Stimulated activated CD4-positive, alpha-beta T cell treated with anti-CD3 and anti-CD28 coated beads, Interleukin-4, amount 100 ng/mL, for 48 hours (primary cell): Measurements from ENCODE around the gene GADD45A.
"Not testable (repeated sequence)": the region's sequence is repeated elsewhere in the genome, so short reads cannot be mapped to it uniquely, and the experiment has no call there.

ENCODE experiments used
- DNase-seq, 2 donors: peaks; one replicate each; pipeline ENCODE4 v3.0.0-alpha.2; 2020; ENCODE audit warnings: low read depth in 2 of 2

GADD45A gene

GRCh38 chr1:67685067-67685557 is at the start of gene GADD45A:
Gene GADD45A, plus strand, starts transcription at chr1:67685201. Its CDS starts 294 bp downstream, at chr1:67685495.
- DNase-seq = peak in 1 of 2 donors; percentile 92

- DNase-seq = no peak
Measured at GRCh38 chr1:67636146-67636545, 48.9 kb upstream of the GADD45A start.

GRCh38 chr1:67639361-67639760 is 45.6 kb upstream of the GADD45A start:
- no peak for DNase-seq

- DNase-seq = no peak
Measured at GRCh38 chr1:67642629-67643028, 42.4 kb upstream of the GADD45A start.

- DNase-seq = no peak
Measured at GRCh38 chr1:67644566-67644965, 40.4 kb upstream of the GADD45A start.

- DNase-seq = no peak
Measured at GRCh38 chr1:67645495-67646144, 39.4 kb upstream of the GADD45A start.

- no peak for DNase-seq
Measured at GRCh38 chr1:67646145-67647035, 38.6 kb upstream of the GADD45A start.

GRCh38 chr1:67647036-67647798 is 37.8 kb upstream of the GADD45A start:
- no peak for DNase-seq

GRCh38 chr1:67647814-67648358 is 37.1 kb upstream of the GADD45A start:
- DNase-seq = no peak

GRCh38 chr1:67648582-67649326 is 36.2 kb upstream of the GADD45A start:
- no peak for DNase-seq

GRCh38 chr1:67650061-67650460 is 34.9 kb upstream of the GADD45A start:
- no peak for DNase-seq

- no peak for DNase-seq
Measured at GRCh38 chr1:67651031-67651430, 34.0 kb upstream of the GADD45A start.

- no peak for DNase-seq
Measured at GRCh38 chr1:67652800-67653199, 32.2 kb upstream of the GADD45A start.

GRCh38 chr1:67653304-67653703 is 31.7 kb upstream of the GADD45A start:
- no peak for DNase-seq

GRCh38 chr1:67655581-67655980 is 29.4 kb upstream of the GADD45A start:
- DNase-seq = no peak

- DNase-seq = not testable (repeated sequence)
Measured at GRCh38 chr1:67657152-67657551, 27.8 kb upstream of the GADD45A start.

GRCh38 chr1:67659229-67659628 is 25.8 kb upstream of the GADD45A start:
- DNase-seq = no peak

- no peak for DNase-seq
Measured at GRCh38 chr1:67662884-67663283, 22.1 kb upstream of the GADD45A start.

GRCh38 chr1:67664048-67664447 is 21.0 kb upstream of the GADD45A start:
- no peak for DNase-seq

- not testable (repeated sequence) for DNase-seq
Measured at GRCh38 chr1:67665307-67665706, 19.7 kb upstream of the GADD45A start.

- DNase-seq = no peak
Measured at GRCh38 chr1:67666636-67667035, 18.4 kb upstream of the GADD45A start.
